ENCODE measurements around the gene CDK14.

The CDK14 gene

GRCh38 chr7:91196058-91196457 lies 599.9 kb downstream of the CDK14 start:
- Histone ChIP-seq H3K4me2 (ENCODE audit: low read length) (no peak overlapping the region), H4K20me1 (ENCODE audit: insufficient read depth, low read length) (no peaks in the 10 kb centered on the region), H3F3A (ENCODE audit: insufficient read depth, low read length) (no peaks in the 10 kb centered on the region), H3K36me3 (ENCODE audit: insufficient read depth, low read length) (no peaks in the 10 kb centered on the region), H3K79me2 (ENCODE audit: insufficient read depth, low read length) (no peaks in the 10 kb centered on the region), H3K4me1 (ENCODE audit: insufficient read depth, low read length, severe bottlenecking) (no peaks in the 10 kb centered on the region), H3K4me3 (ENCODE audit: low read depth, low read length, poor library complexity, severe bottlenecking) (no peak overlapping the region), H3K27ac (ENCODE audit: low read depth, low read length, poor library complexity, severe bottlenecking) (no peak overlapping the region), H2AFZ (ENCODE audit: low read length) (no peak overlapping the region), H3K9me2 (ENCODE audit: low read depth, low read length) (no peaks in the 10 kb centered on the region), H3K9me3 (ENCODE audit: low read length) (no peaks in the 10 kb centered on the region), H3K27me3 (ENCODE audit: insufficient read depth, low read length) (no peaks in the 10 kb centered on the region), H3K9ac (ENCODE audit: low read length) (no peak overlapping the region)
- TF ChIP-seq EZH2 (IDR thresholded peaks at IDR 0.05; ENCODE audit: borderline replicate concordance, low read length) (no peak), CTCF (IDR thresholded peaks at IDR 0.05; ENCODE audit: low read length) (no peak)

GRCh38 chr7:91198371-91198770 lies 602.2 kb downstream of the CDK14 start:
- TF ChIP-seq CTCF (IDR thresholded peaks at IDR 0.05; ENCODE audit: low read length) (no peak), EZH2 (IDR thresholded peaks at IDR 0.05; ENCODE audit: borderline replicate concordance, low read length) (no peak)
- no peaks in the 10 kb centered on the region for H3K79me2 ChIP-seq (ENCODE audit: insufficient read depth, low read length)
- no peaks in the 10 kb centered on the region for H3K27me3 ChIP-seq (ENCODE audit: insufficient read depth, low read length)
- H3K36me3 ChIP-seq (ENCODE audit: insufficient read depth, low read length) = peaks cover 4% of the 10 kb centered on the region; the same call in 1 of the 2 replicates
- no peaks in the 10 kb centered on the region for H3K9me2 ChIP-seq (ENCODE audit: low read depth, low read length)
- no peak overlapping the region for H3K9ac ChIP-seq (ENCODE audit: low read length)
- no peak overlapping the region for H3K27ac ChIP-seq (ENCODE audit: low read depth, low read length, poor library complexity, severe bottlenecking)
- H4K20me1 ChIP-seq (ENCODE audit: insufficient read depth, low read length) = no peaks in the 10 kb centered on the region
- H3K4me2 ChIP-seq (ENCODE audit: low read length) = no peak overlapping the region
- H2AFZ ChIP-seq (ENCODE audit: low read length) = no peak overlapping the region
- H3K9me3 ChIP-seq (ENCODE audit: low read length) = no peaks in the 10 kb centered on the region
- H3F3A ChIP-seq (ENCODE audit: insufficient read depth, low read length) = no peaks in the 10 kb centered on the region
- no peaks in the 10 kb centered on the region for H3K4me1 ChIP-seq (ENCODE audit: insufficient read depth, low read length, severe bottlenecking)
- H3K4me3 ChIP-seq (ENCODE audit: low read depth, low read length, poor library complexity, severe bottlenecking) = no peak overlapping the region

- H3K4me3 ChIP-seq (ENCODE audit: low read depth, low read length, poor library complexity, severe bottlenecking) = no peak overlapping the region
- H2AFZ ChIP-seq (ENCODE audit: low read length) = no peak overlapping the region
- no peaks in the 10 kb centered on the region for H3K27me3 ChIP-seq (ENCODE audit: insufficient read depth, low read length)
- H3K36me3 ChIP-seq (ENCODE audit: insufficient read depth, low read length) = peaks cover 5% of the 10 kb centered on the region; the same call in 1 of the 2 replicates
- H4K20me1 ChIP-seq (ENCODE audit: insufficient read depth, low read length) = no peaks in the 10 kb centered on the region
- TF ChIP-seq CTCF (IDR thresholded peaks at IDR 0.05; ENCODE audit: low read length) = no peak
- TF ChIP-seq EZH2 (IDR thresholded peaks at IDR 0.05; ENCODE audit: borderline replicate concordance, low read length) = no peak
- H3K79me2 ChIP-seq (ENCODE audit: insufficient read depth, low read length) = no peaks in the 10 kb centered on the region
- no peaks in the 10 kb centered on the region for H3F3A ChIP-seq (ENCODE audit: insufficient read depth, low read length)
- no peaks in the 10 kb centered on the region for H3K4me1 ChIP-seq (ENCODE audit: insufficient read depth, low read length, severe bottlenecking)
- H3K4me2 ChIP-seq (ENCODE audit: low read length) = no peak overlapping the region
- H3K27ac ChIP-seq (ENCODE audit: low read depth, low read length, poor library complexity, severe bottlenecking) = no peak overlapping the region
- H3K9me3 ChIP-seq (ENCODE audit: low read length) = no peaks in the 10 kb centered on the region
- H3K9ac ChIP-seq (ENCODE audit: low read length) = no peak overlapping the region
- H3K9me2 ChIP-seq (ENCODE audit: low read depth, low read length) = no peaks in the 10 kb centered on the region
Measured at GRCh38 chr7:91199601-91200000, 603.5 kb downstream of the CDK14 start.
